K562 (cell line): ENCODE measurements around the gene STK4. TPM values are rescaled to one million over a fixed set of nuclear protein-coding genes. Genes with fewer than 3 reads are reported as not detected.

Source experiments
- ATAC-seq: fragments of 200-7000 bp; cut with Tn5 transposase; 3 replicates; pipeline ENCODE4 v1.9.1; 2020; ENCODE audit warnings: moderate library complexity
- BruUV-seq: library from RNA; stranded (reverse); fragments of 400-500 nt; replicated peaks from 2 replicates; lab custom pipeline; 2021; lab: Mats Ljungman, UMichigan
- CTCF ChIA-PET: fragments of 300-600 bp; formaldehyde crosslinking; extraction: SDS; loops from one replicate; lab custom pipeline; 2021; ENCODE audit warnings: low intra/inter-chr PET ratio; lab: Yijun Ruan, JAX
- POLR2A ChIA-PET: fragments of 300-600, 350-650 bp; sonication (Branson Sonifier 250); formaldehyde crosslinking; extraction: SDS; loops from one replicate; lab custom pipeline; 2021; ENCODE audit warnings: antibody characterized with exemption, inconsistent platforms; lab: Yijun Ruan, JAX
- DNase-seq, 4 experiments: peaks; one replicate each; pipeline versions ENCODE4 v3.0.0 to v3.0.0-alpha.2; 2011 to 2018; ENCODE audit warnings: low spot score in 3 of 4, mixed read lengths in 3 of 4; ENCODE audit errors: extremely low read depth in 1 of 4
- FAIRE-seq: peaks from 2 replicates; lab custom pipeline; 2011; peaks lifted over from hg19 to GRCh38; lab: Jason Lieb, UNC
- H2AFZ ChIP-seq: 2 replicates; pipeline ENCODE4 v1.6.0; 2011; ENCODE audit warnings: low read depth, low read length, control low read depth, inconsistent platforms
- H3K27ac ChIP-seq: fragments of 200-600 bp; 3 replicates; pipeline ENCODE4 v1.8.0; 2011; ENCODE audit warnings: low read depth, mild to moderate bottlenecking, control low read depth, inconsistent platforms, low read length, moderate library complexity, mixed read lengths; ENCODE audit errors: extremely low read depth
- H3K27me3 ChIP-seq, 2 experiments: fragments of 300-600 bp in 1 of 2; 2 replicates in 1 of 2; 3 replicates in 1 of 2; pipeline versions ENCODE4 v1.6.0 to v1.8.0; 2011; ENCODE audit warnings: inconsistent platforms in 2 of 2, low read length in 2 of 2, mild to moderate bottlenecking in 1 of 2, mixed read lengths in 1 of 2, moderate library complexity in 1 of 2; ENCODE audit not compliant: control insufficient read depth in 2 of 2, insufficient read depth in 2 of 2
- H3K36me3 ChIP-seq: fragments of 300-600 bp; 3 replicates; pipeline ENCODE4 v1.8.0; 2011; ENCODE audit warnings: mild to moderate bottlenecking, low read length, inconsistent platforms; ENCODE audit not compliant: control insufficient read depth, insufficient read depth
- H3K4me1 ChIP-seq, 2 experiments: fragments of 200-600 bp in 1 of 2; replicated peaks in 1 of 2; 2 replicates in 1 of 2; 3 replicates in 1 of 2; pipeline versions ENCODE4 v1.5.1 to v1.8.0; 2011; ENCODE audit warnings: inconsistent platforms in 2 of 2, low read length in 2 of 2, mild to moderate bottlenecking in 1 of 2, mixed read lengths in 1 of 2, moderate library complexity in 1 of 2; ENCODE audit not compliant: control insufficient read depth in 2 of 2, insufficient read depth in 2 of 2
- H3K4me2 ChIP-seq: 2 replicates; pipeline ENCODE4 v1.6.1; 2011; ENCODE audit warnings: low read length, control low read depth, inconsistent platforms, mixed read lengths; ENCODE audit not compliant: insufficient read depth
- H3K4me3 ChIP-seq: fragments of 200-600 bp; sonication (generic), shearing (Covaris generic); 2 replicates; pipeline ENCODE4 v1.5.1; 2016; ENCODE audit warnings: control low read depth, inconsistent platforms
- H3K79me2 ChIP-seq: fragments of 200-600 bp; 3 replicates; pipeline ENCODE4 v1.8.0; 2011; ENCODE audit warnings: low read length, inconsistent platforms; ENCODE audit not compliant: control insufficient read depth, insufficient read depth
- H3K9ac ChIP-seq, 2 experiments: 2 replicates each; pipeline versions ENCODE4 v1.6.0 to v1.6.1; 2011; ENCODE audit warnings: low read depth in 2 of 2, low read length in 2 of 2, control low read depth in 1 of 2, inconsistent platforms in 1 of 2, mild to moderate bottlenecking in 1 of 2, mixed read lengths in 1 of 2; ENCODE audit not compliant: insufficient read depth in 1 of 2
- H3K9me1 ChIP-seq: one replicate; pipeline ENCODE4 v1.6.0; 2011; ENCODE audit warnings: inconsistent platforms, mild to moderate bottlenecking, low read length, moderate library complexity; ENCODE audit not compliant: control insufficient read depth, insufficient read depth
- H3K9me3 ChIP-seq: replicated peaks from 2 replicates; pipeline ENCODE4 v1.5.1; 2011; ENCODE audit warnings: low read depth, low read length, inconsistent platforms; ENCODE audit not compliant: control insufficient read depth, insufficient read depth
- H4K20me1 ChIP-seq: replicated peaks from 2 replicates; pipeline ENCODE4 v1.6.1; 2011; ENCODE audit warnings: low read length, inconsistent platforms, mixed read lengths; ENCODE audit not compliant: control insufficient read depth, insufficient read depth
- CXXC5 ChIP-seq: fragments of 250-450 bp; sonication (Bioruptor Pico); IDR thresholded peaks from 2 replicates; pipeline ENCODE4 v1.8.0; 2022; ENCODE audit warnings: inconsistent platforms, mild to moderate bottlenecking, moderate library complexity
- HDAC6 ChIP-seq: IDR thresholded peaks from 2 replicates; pipeline ENCODE4 v1.6.1; 2012; ENCODE audit warnings: low read depth, mild to moderate bottlenecking, control low read depth, inconsistent platforms, low read length, moderate library complexity
- ZNF197 ChIP-seq: fragments of 200-800 bp; sonication (Bioruptor generic); IDR thresholded peaks from 2 replicates; pipeline ENCODE4 v1.6.1; 2016; ENCODE audit warnings: low read depth, missing genetic modification characterization, missing compliant biosample characterization
- ZNF561 ChIP-seq: fragments of 450-650 bp; formaldehyde crosslinking; conservative IDR thresholded peaks from 2 replicates; pipeline ENCODE4 v1.4.0; 2020; ENCODE audit warnings: mild to moderate bottlenecking, moderate library complexity
- WGBS: fragments of 100-300 bp; shearing (Covaris generic); methylation state at CpG from one replicate; pipeline ENCODE4 v1.1.6; 2016; ENCODE audit warnings: low coverage, mixed read lengths; ENCODE audit not compliant: insufficient coverage; ENCODE audit errors: missing lambda C conversion rate; 5-methylcytosine and 5-hydroxymethylcytosine counted together
- in situ Hi-C: fragments of 300-500 bp; cut with MboI; formaldehyde crosslinking; loops from 4 replicates; pipeline ENCODE4 v1.15.0; 2018; ENCODE audit warnings: inconsistent platforms, mixed read lengths
- intact Hi-C: fragments of 100-400 bp; cut with micrococcal nuclease; formaldehyde crosslinking; loops from 2 replicates; pipeline ENCODE4 v1.14.2; 2022
- polyA plus RNA-seq, 8 experiments: library from polyadenylated mRNA; depleted of rRNA in 4 of 8; stranded (reverse) in 5 of 8; unstranded in 3 of 8; fragments of >200 nt; fragmentation: Nextera tagmentation in 2 of 8; fragmentation: Illumina TruSeq in 1 of 8; extraction: Ambion mirVana in 2 of 8; extraction: Trizol in 1 of 8; gene quantifications; 2 replicates each; pipeline versions ENCODE4 v1.2.1 to v1.2.3, GENCODE V29; 2011 to 2014; ENCODE audit warnings: inconsistent platforms in 1 of 8, missing spikeins in 1 of 8
- total RNA-seq, 7 experiments: library from RNA; depleted of rRNA in 6 of 7; stranded (reverse); fragments of >200 nt in 6 of 7; fragmentation: Illumina TruSeq in 2 of 7; extraction: Trizol in 2 of 7; gene quantifications; 2 replicates each; pipeline versions ENCODE4 v1.2.1 to v1.2.3, GENCODE V29; 2011 to 2021; ENCODE audit warnings: low replicate concordance in 1 of 7
- TF ChIP-seq, protein P1 (sequence below), 2 experiments: fragments of 250-450 bp in 1 of 2; fragments of 450-650 bp in 1 of 2; sonication (Bioruptor Pico) in 1 of 2; IDR thresholded peaks; 2 replicates each; pipeline versions ENCODE4 v1.6.1 to v1.8.0; 2016 to 2021; ENCODE audit warnings: mild to moderate bottlenecking in 2 of 2, moderate library complexity in 2 of 2, missing compliant biosample characterization in 1 of 2, missing genetic modification characterization in 1 of 2
- TF ChIP-seq, protein P2 (sequence below): fragments of 250-450 bp; sonication (Bioruptor Pico); IDR thresholded peaks from 2 replicates; pipeline ENCODE4 v1.5.0; 2021; ENCODE audit warnings: mild to moderate bottlenecking, borderline replicate concordance
- TF ChIP-seq, protein P3 (sequence below): sonication (generic); formaldehyde crosslinking; IDR thresholded peaks from 2 replicates; pipeline ENCODE4 v1.8.0; 2022; ENCODE audit warnings: missing genetic modification reagents, mild to moderate bottlenecking, borderline replicate concordance
- TF ChIP-seq, protein P4 (sequence below), 2 experiments: fragments of 450-650 bp in 1 of 2; sonication (generic) in 1 of 2; formaldehyde crosslinking in 1 of 2; IDR thresholded peaks in 1 of 2; conservative IDR thresholded peaks in 1 of 2; 2 replicates each; pipeline versions ENCODE4 v1.6.1 to v1.8.1; 2016 to 2023; ENCODE audit warnings: mild to moderate bottlenecking in 2 of 2, moderate library complexity in 2 of 2, inconsistent platforms in 1 of 2, missing genetic modification reagents in 1 of 2

STK4 gene
- total and polyA plus RNA-seq, 9 of the 15 experiments (the other 6 are each of a cell fraction or from before 2014, with no cell fraction given): 11.9 to 30.6 (median 22.2) TPM

DNA sequence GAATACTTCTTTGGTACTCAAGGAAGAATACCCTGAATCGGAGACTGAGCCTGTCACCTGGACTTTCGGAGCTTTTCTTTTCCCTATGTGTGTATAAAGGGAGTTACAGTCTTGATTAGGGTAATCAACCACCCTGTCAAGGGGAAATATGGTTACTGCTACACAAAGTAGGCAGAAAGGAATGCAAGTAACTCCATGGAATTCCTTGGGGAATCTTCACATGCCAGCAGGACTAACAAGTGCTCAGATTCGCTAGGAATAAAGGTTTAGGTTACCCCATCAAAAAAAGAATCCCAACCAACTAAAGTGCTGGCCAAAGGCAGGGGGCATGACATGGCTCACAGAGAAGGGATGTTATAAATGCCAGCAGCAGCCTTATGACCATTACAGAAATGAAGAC, 124.2 kb downstream of the STK4 start:
- no peak overlapping the region for H3K4me2 ChIP-seq
- ChIA-PET CTCF (no interaction called here), POLR2A (no interaction called here)
- no peaks in the 10 kb centered on the region for H3K9me3 ChIP-seq
- H3K9ac ChIP-seq: no peak overlapping the region
- no peaks in the 10 kb centered on the region for H4K20me1 ChIP-seq
- H3K79me2 ChIP-seq: no peaks in the 10 kb centered on the region
- in situ Hi-C loops (no loop called here), intact Hi-C loops (loop anchor here (10.0 kb wide), 1 partner anchor 176 kb away; the partner anchor contains the start of gene PABPC1L)
- H3K36me3 ChIP-seq: no peaks in the 10 kb centered on the region
- FAIRE-seq (no peak), ATAC-seq (no peak), DNase-seq (no peak)
- no peak overlapping the region for H3K4me3 ChIP-seq
- no peaks in the 10 kb centered on the region for H3K4me1 ChIP-seq
- H2AFZ ChIP-seq: no peak overlapping the region
- 62% methylated on average over 3 of the region's 3 CpGs for WGBS
- BruUV-seq: no TSS peak
- H3K27ac ChIP-seq: no peak overlapping the region
- no peaks in the 10 kb centered on the region for H3K27me3 ChIP-seq
- H3K9me1 ChIP-seq: no peaks in the 10 kb centered on the region
- no peak for TF ChIP-seq ZNF561 (CRISPR knock-in tag)
- TF ChIP-seq, protein P1, sequence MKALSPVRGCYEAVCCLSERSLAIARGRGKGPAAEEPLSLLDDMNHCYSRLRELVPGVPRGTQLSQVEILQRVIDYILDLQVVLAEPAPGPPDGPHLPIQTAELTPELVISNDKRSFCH (CRISPR knock-in tag; IDR thresholded peaks at IDR 0.05): no peak
- TF ChIP-seq, protein P1 (tag; IDR thresholded peaks at IDR 0.05): no peak
- TF ChIP-seq, protein P2, sequence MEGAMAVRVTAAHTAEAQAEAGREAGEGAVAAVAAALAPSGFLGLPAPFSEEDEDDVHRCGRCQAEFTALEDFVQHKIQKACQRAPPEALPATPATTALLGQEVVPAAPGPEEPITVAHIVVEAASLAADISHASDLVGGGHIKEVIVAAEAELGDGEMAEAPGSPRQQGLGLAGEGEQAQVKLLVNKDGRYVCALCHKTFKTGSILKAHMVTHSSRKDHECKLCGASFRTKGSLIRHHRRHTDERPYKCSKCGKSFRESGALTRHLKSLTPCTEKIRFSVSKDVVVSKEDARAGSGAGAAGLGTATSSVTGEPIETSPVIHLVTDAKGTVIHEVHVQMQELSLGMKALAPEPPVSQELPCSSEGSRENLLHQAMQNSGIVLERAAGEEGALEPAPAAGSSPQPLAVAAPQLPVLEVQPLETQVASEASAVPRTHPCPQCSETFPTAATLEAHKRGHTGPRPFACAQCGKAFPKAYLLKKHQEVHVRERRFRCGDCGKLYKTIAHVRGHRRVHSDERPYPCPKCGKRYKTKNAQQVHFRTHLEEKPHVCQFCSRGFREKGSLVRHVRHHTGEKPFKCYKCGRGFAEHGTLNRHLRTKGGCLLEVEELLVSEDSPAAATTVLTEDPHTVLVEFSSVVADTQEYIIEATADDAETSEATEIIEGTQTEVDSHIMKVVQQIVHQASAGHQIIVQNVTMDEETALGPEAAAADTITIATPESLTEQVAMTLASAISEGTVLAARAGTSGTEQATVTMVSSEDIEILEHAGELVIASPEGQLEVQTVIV (CRISPR knock-in tag): no peak
- TF ChIP-seq, protein P3, sequence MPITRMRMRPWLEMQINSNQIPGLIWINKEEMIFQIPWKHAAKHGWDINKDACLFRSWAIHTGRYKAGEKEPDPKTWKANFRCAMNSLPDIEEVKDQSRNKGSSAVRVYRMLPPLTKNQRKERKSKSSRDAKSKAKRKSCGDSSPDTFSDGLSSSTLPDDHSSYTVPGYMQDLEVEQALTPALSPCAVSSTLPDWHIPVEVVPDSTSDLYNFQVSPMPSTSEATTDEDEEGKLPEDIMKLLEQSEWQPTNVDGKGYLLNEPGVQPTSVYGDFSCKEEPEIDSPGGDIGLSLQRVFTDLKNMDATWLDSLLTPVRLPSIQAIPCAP (CRISPR knock-in tag): no peak
- no peak for TF ChIP-seq ZNF197 (CRISPR knock-in tag)
- no peak for TF ChIP-seq HDAC6
- TF ChIP-seq, protein P4, sequence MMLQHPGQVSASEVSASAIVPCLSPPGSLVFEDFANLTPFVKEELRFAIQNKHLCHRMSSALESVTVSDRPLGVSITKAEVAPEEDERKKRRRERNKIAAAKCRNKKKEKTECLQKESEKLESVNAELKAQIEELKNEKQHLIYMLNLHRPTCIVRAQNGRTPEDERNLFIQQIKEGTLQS (IDR thresholded peaks at IDR 0.05): no peak
- TF ChIP-seq, protein P4 (CRISPR knock-in tag; conservative IDR thresholded peaks at IDR 0.05): no peak
- no peak for TF ChIP-seq CXXC5 (CRISPR knock-in tag)
